B cell (primary cell): Measurements from ENCODE around the gene ADM2. TPM values are rescaled to one million over a fixed set of nuclear protein-coding genes. Genes with fewer than 3 reads are reported as not detected.

ENCODE experiments used
- ATAC-seq: fragments of 200-7000 bp; cut with Tn5 transposase; one replicate; pipeline ENCODE4 v1.10.0; 2021; ENCODE audit warnings: low read depth, mild to moderate bottlenecking, moderate number of reproducible peaks, moderate library complexity
- CTCF ChIA-PET: fragments of 350-600 bp; sonication (Branson Sonifier 250); formaldehyde crosslinking; loops from one replicate; lab custom pipeline; 2021; ENCODE audit warnings: antibody characterized with exemption, inconsistent platforms; lab: Charles Lee
- POLR2A ChIA-PET: fragments of 350-600 bp; sonication (Branson Sonifier 250); formaldehyde crosslinking; loops from one replicate; lab custom pipeline; 2021; ENCODE audit warnings: antibody characterized with exemption; lab: Charles Lee
- DNase-seq: peaks from one replicate; pipeline ENCODE4 v3.0.0; 2013
- H2AFZ ChIP-seq: 2 replicates; pipeline ENCODE4 v1.6.1; 2012; ENCODE audit warnings: mild to moderate bottlenecking, low read depth, low read length; ENCODE audit not compliant: insufficient read depth, poor library complexity, severe bottlenecking
- H3K27ac ChIP-seq, 2 donors: 1 replicate in 1 of 2; 2 replicates in 1 of 2; pipeline ENCODE4 v1.5.1; 2012 to 2013; ENCODE audit warnings: low read length in 2 of 2, mild to moderate bottlenecking in 2 of 2, moderate library complexity in 1 of 2
- H3K27me3 ChIP-seq, 4 experiments: fragments of 200-600 bp in 1 of 4; sonication (generic) in 1 of 4; replicated peaks in 1 of 4; 1 replicate in 2 of 4; 2 replicates in 2 of 4; pipeline versions ENCODE4 v1.6.1 to v1.7.0; 2013 to 2016; ENCODE audit warnings: low read length in 3 of 4, mild to moderate bottlenecking in 2 of 4, mixed read lengths in 1 of 4, moderate library complexity in 1 of 4; ENCODE audit not compliant: insufficient read depth in 4 of 4, control insufficient read depth in 3 of 4; ENCODE audit errors: control extremely low read depth in 1 of 4
- H3K36me3 ChIP-seq, 2 experiments: replicated peaks in 1 of 2; 1 replicate in 1 of 2; 2 replicates in 1 of 2; pipeline versions ENCODE4 v1.6.1 to v1.7.1; 2013; ENCODE audit warnings: low read length in 1 of 2; ENCODE audit not compliant: insufficient read depth in 2 of 2, control insufficient read depth in 1 of 2; ENCODE audit errors: control extremely low read depth in 1 of 2, extremely low read depth in 1 of 2
- H3K4me1 ChIP-seq, 2 donors: fragments of 200-600 bp in 1 of 2; sonication (generic) in 1 of 2; 1 replicate in 1 of 2; 2 replicates in 1 of 2; pipeline versions ENCODE4 v1.5.1 to v1.6.1; 2013 to 2017; ENCODE audit warnings: low read length in 2 of 2; ENCODE audit not compliant: control insufficient read depth in 2 of 2, insufficient read depth in 2 of 2
- H3K4me2 ChIP-seq: replicated peaks from 2 replicates; pipeline ENCODE3; 2012; ENCODE audit warnings: mild to moderate bottlenecking, low read depth, low read length; ENCODE audit not compliant: poor library complexity, severe bottlenecking
- H3K4me3 ChIP-seq, 5 experiments: fragments of 200-600 bp in 1 of 5; sonication (generic) in 1 of 5; 1 replicate in 3 of 5; 2 replicates in 2 of 5; pipeline versions ENCODE4 v1.5.1 to v1.7.0; 2011 to 2016; ENCODE audit warnings: low read length in 4 of 5, mild to moderate bottlenecking in 4 of 5, low read depth in 2 of 5, control low read depth in 1 of 5, moderate library complexity in 1 of 5; ENCODE audit not compliant: insufficient read depth in 1 of 5; ENCODE audit errors: control extremely low read depth in 1 of 5, extremely low read depth in 1 of 5
- H3K79me2 ChIP-seq: fragments of 200-600 bp; sonication (generic); one replicate; pipeline ENCODE4 v1.6.0; 2016; ENCODE audit warnings: low read length; ENCODE audit not compliant: control insufficient read depth, insufficient read depth
- H3K9ac ChIP-seq: fragments of 200-600 bp; sonication (generic); 2 replicates; pipeline ENCODE4 v1.6.1; 2017; ENCODE audit warnings: mild to moderate bottlenecking, low read length, moderate library complexity
- H3K9me3 ChIP-seq, 3 donors: one replicate each; pipeline versions ENCODE4 v1.6.1 to v1.7.1; 2013; ENCODE audit warnings: low read length in 2 of 3; ENCODE audit not compliant: control insufficient read depth in 2 of 3, insufficient read depth in 1 of 3; ENCODE audit errors: control extremely low read depth in 1 of 3
- H4K20me1 ChIP-seq: 2 replicates; pipeline ENCODE4 v1.6.0; 2012; ENCODE audit warnings: mild to moderate bottlenecking, low read length; ENCODE audit not compliant: insufficient read depth, control insufficient read depth, poor library complexity, severe bottlenecking
- H3K27ac Mint-ChIP-seq: one replicate; pipeline ENCODE4 v1.8.0; 2021; ENCODE audit warnings: mixed read lengths
- H3K27me3 Mint-ChIP-seq: one replicate; pipeline ENCODE4 v1.8.0; 2021; ENCODE audit warnings: mixed read lengths
- H3K4me1 Mint-ChIP-seq: one replicate; pipeline ENCODE4 v1.8.0; 2021; ENCODE audit warnings: mixed read lengths
- H3K4me3 Mint-ChIP-seq: one replicate; pipeline ENCODE4 v1.8.0; 2021; ENCODE audit warnings: mixed read lengths
- H3K9me3 Mint-ChIP-seq: one replicate; pipeline ENCODE4 v1.8.0; 2022; ENCODE audit warnings: mixed read lengths; ENCODE audit not compliant: insufficient read depth
- CTCF ChIP-seq: fragments of 200-600 bp; IDR thresholded peaks from one replicate; pipeline ENCODE4 v1.8.0; 2022; ENCODE audit warnings: antibody characterized with exemption, mild to moderate bottlenecking
- EZH2 ChIP-seq: IDR thresholded peaks from 2 replicates; pipeline ENCODE4 v1.6.1; 2012; ENCODE audit warnings: borderline replicate concordance, low read depth, mild to moderate bottlenecking, moderate library complexity, low read length; ENCODE audit not compliant: insufficient read depth, poor library complexity, severe bottlenecking
- WGBS: methylation state at CpG from one replicate; pipeline ENCODE4 v1.1.5; 2013; ENCODE audit warnings: missing lambda C conversion rate; ENCODE audit not compliant: insufficient coverage; 5-methylcytosine and 5-hydroxymethylcytosine counted together
- intact Hi-C: fragments of 100-400 bp; cut with micrococcal nuclease; formaldehyde crosslinking; loops from one replicate; pipeline ENCODE4 v1.10.0; 2022
- polyA plus RNA-seq: library from polyadenylated mRNA; depleted of rRNA; stranded (reverse); fragments of >200 nt; gene quantifications from 2 replicates; pipeline ENCODE4 v1.2.3, GENCODE V29; 2012
- total RNA-seq, 2 donors: library from RNA; stranded (reverse); fragments of 120-200 nt in 1 of 2; gene quantifications; 1 replicate in 1 of 2; 2 replicates in 1 of 2; pipeline versions ENCODE4 v1.2.3 to v1.2.4, GENCODE V29; 2013 to 2022

Gene ADM2
- total and polyA plus RNA-seq, 2 donors (not counting 1 experiment from before 2014, with no cell fraction given), result 0.67 to 3.7 TPM

GRCh38 chr22:50527921-50528681 is 46.8 kb downstream of the ADM2 start:
- peaks cover 41% of the 10 kb centered on the region for H3K4me1 Mint-ChIP-seq
- Histone ChIP-seq H3K27me3 (no peaks in the 10 kb centered on the region), H4K20me1 (peaks cover 20% of the 10 kb centered on the region), H3K27ac (peak overlapping the region; percentile 81 to 99), H3K36me3 (peaks cover 0 to 7% of the 10 kb centered on the region in 2 experiments), H3K4me2 (peak overlapping the region; percentile 84), H2AFZ (no peak overlapping the region), H3K9me3 (peaks cover 0 to 9% (median 0%) of the 10 kb centered on the region in 3 donors), H3K4me3 (no peak overlapping the region), H3K4me1 (peaks cover 26 to 63% of the 10 kb centered on the region in 2 donors), H3K79me2 (peaks cover 31% of the 10 kb centered on the region), H3K9ac (no peak overlapping the region)
- H3K27me3 Mint-ChIP-seq, result no peaks in the 10 kb centered on the region
- TF ChIP-seq EZH2 (no peak), CTCF (no peak)
- H3K9me3 Mint-ChIP-seq, result no peaks in the 10 kb centered on the region
- ChIA-PET POLR2A (interaction anchor here (0.6 to 5.4 kb wide), 8 partner anchors 13 to 93 kb away, joined by 3 to 104 read pairs (median 12); partner anchors contain the start of genes KLHDC7B, LMF2, NCAPH2 and SYCE3), CTCF (interaction anchor here (1.0 to 5.5 kb wide), 8 partner anchors 11 to 93 kb away, joined by 3 to 81 read pairs (median 12); partner anchors contain the start of genes KLHDC7B and SYCE3)
- WGBS, result 94% methylated on average over 13 of the region's 18 CpGs
- DNase-seq, result peak; percentile 42
- ATAC-seq, result no peak
- H3K27ac Mint-ChIP-seq, result peak overlapping the region; percentile 91
- H3K4me3 Mint-ChIP-seq, result peak overlapping the region; percentile 86
- intact Hi-C loops, result loop anchor here (2.0 to 5.0 kb wide), 2 partner anchors 17 to 56 kb away; partner anchors contain the start of gene KLHDC7B
